CD8-positive, alpha-beta memory T cell (primary cell): ENCODE results near the gene IRF2. TPM values are rescaled to one million over a fixed set of nuclear protein-coding genes. Genes with fewer than 3 reads are reported as not detected.
"Not testable (repeated sequence)": the region's sequence is repeated elsewhere in the genome, so short reads cannot be mapped to it uniquely, and the experiment has no call there.

Experiments used
- CTCF ChIA-PET: fragments of 350-600 bp; sonication (Branson Sonifier 250); formaldehyde crosslinking; loops from one replicate; lab custom pipeline; 2021; ENCODE audit warnings: antibody characterized with exemption; lab: Charles Lee
- POLR2A ChIA-PET: fragments of 350-600 bp; sonication (Branson Sonifier 250); formaldehyde crosslinking; loops from one replicate; lab custom pipeline; 2021; ENCODE audit warnings: antibody characterized with exemption; lab: Charles Lee
- DNase-seq, 5 donors: peaks; one replicate each; pipeline versions ENCODE4 v3.0.0 to v3.0.0-alpha.2; 2020 to 2022; ENCODE audit warnings: mixed read lengths in 1 of 5
- H3K27ac ChIP-seq: one replicate; pipeline ENCODE4 v1.7.0; 2013; ENCODE audit warnings: low read depth, mild to moderate bottlenecking, low read length, moderate library complexity
- H3K27me3 ChIP-seq: 2 replicates; pipeline ENCODE4 v1.7.0; 2013; ENCODE audit warnings: low read length, mild to moderate bottlenecking; ENCODE audit not compliant: insufficient read depth, poor library complexity, severe bottlenecking
- H3K36me3 ChIP-seq: 2 replicates; pipeline ENCODE4 v1.7.0; 2013; ENCODE audit warnings: mild to moderate bottlenecking, low read length, moderate library complexity; ENCODE audit not compliant: insufficient read depth
- H3K4me1 ChIP-seq: 2 replicates; pipeline ENCODE4 v1.7.0; 2013; ENCODE audit warnings: mild to moderate bottlenecking, low read length, moderate library complexity; ENCODE audit not compliant: insufficient read depth
- H3K4me3 ChIP-seq: 2 replicates; pipeline ENCODE4 v1.7.0; 2013; ENCODE audit warnings: mild to moderate bottlenecking, low read length
- H3K9me3 ChIP-seq: 2 replicates; pipeline ENCODE4 v1.7.0; 2013; ENCODE audit warnings: mild to moderate bottlenecking, low read length
- H3K27ac Mint-ChIP-seq, 8 donors: one replicate each; pipeline ENCODE4 v1.8.0; 2020 to 2021; ENCODE audit warnings: mixed read lengths in 8 of 8, mild to moderate bottlenecking in 6 of 8, inconsistent platforms in 3 of 8, moderate library complexity in 3 of 8
- H3K27me3 Mint-ChIP-seq, 2 donors: one replicate each; pipeline ENCODE4 v1.8.0; 2020 to 2021; ENCODE audit warnings: mixed read lengths in 2 of 2, mild to moderate bottlenecking in 1 of 2, moderate library complexity in 1 of 2
- H3K36me3 Mint-ChIP-seq, 3 donors: one replicate each; pipeline ENCODE4 v1.8.0; 2020 to 2021; ENCODE audit warnings: mixed read lengths in 3 of 3, inconsistent platforms in 1 of 3, mild to moderate bottlenecking in 1 of 3
- H3K4me1 Mint-ChIP-seq, 3 donors: one replicate each; pipeline ENCODE4 v1.8.0; 2020 to 2021; ENCODE audit warnings: mixed read lengths in 3 of 3, inconsistent platforms in 1 of 3, mild to moderate bottlenecking in 1 of 3
- H3K4me3 Mint-ChIP-seq, 7 donors: one replicate each; pipeline ENCODE4 v1.8.0; 2020 to 2021; ENCODE audit warnings: mixed read lengths in 7 of 7, mild to moderate bottlenecking in 6 of 7, moderate library complexity in 4 of 7, inconsistent platforms in 2 of 7
- H3K9me3 Mint-ChIP-seq, 5 donors: one replicate each; pipeline ENCODE4 v1.8.0; 2020 to 2022; ENCODE audit warnings: mixed read lengths in 5 of 5, mild to moderate bottlenecking in 3 of 5, moderate library complexity in 2 of 5, inconsistent platforms in 1 of 5
- polyA plus RNA-seq: library from polyadenylated mRNA; unstranded; fragments of 300-500 nt; fragmentation: Illumina TruSeq; gene quantifications from one replicate; pipeline ENCODE4 v1.2.3, GENCODE V29; 2021
- total RNA-seq, 2 experiments: library from RNA; stranded (reverse); gene quantifications; one replicate each; pipeline ENCODE4 v1.2.3, GENCODE V29; 2021

Gene IRF2
- total and polyA plus RNA-seq, 3 experiments from 2014 or later, result 44.1 to 79.3 (median 44.3) TPM

DNA sequence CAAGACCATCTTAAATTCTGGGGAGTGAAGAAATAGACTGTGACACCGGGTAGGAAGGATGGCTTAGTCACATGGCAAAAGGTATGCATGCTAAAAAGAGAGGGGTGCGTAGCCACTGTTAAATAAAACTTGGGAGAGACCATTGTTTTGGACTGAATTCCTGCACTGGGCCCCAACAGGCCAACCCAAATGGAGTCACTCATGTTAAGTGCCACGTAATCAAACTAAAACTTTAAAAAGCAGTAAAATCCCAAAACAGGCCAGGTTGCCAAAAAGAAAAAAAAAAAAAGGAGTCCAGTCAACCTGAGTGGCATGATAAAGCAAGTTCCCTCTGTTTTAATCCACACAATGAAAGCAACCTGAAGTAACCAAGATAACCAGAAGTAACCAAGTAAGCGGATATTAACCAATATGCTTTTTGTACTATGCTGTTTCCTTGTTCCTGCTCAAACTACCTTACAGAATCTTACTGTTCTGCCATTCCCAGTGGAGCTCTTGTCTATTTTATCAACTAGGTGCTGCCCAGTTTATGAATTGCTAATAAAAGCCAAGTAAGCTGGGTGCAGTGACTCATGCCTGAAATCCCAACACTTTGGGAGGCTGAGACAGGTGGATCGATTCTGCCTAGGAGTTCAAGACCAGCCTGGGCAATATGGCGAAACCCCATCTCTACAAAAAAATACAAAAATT, 132.0 kb downstream of the IRF2 start:
- DNase-seq, result no peak
- H3K4me3 ChIP-seq, result no peak overlapping the region
- H3K4me1 Mint-ChIP-seq, result peaks cover 18 to 23% (median 18%) of the 10 kb centered on the region in 3 donors
- H3K27ac ChIP-seq, result no peak overlapping the region
- peaks cover 0 to 15% (median 0%) of the 10 kb centered on the region in 3 donors for H3K36me3 Mint-ChIP-seq
- no peaks in the 10 kb centered on the region for H3K9me3 ChIP-seq
- no peak overlapping the region for H3K27ac Mint-ChIP-seq
- ChIA-PET POLR2A (no interaction called here), CTCF (interaction anchor here (1.0 kb wide), 1 partner anchor 78 kb away, joined by 3 read pairs; no protein-coding TSS in a partner anchor)
- no peaks in the 10 kb centered on the region for H3K4me1 ChIP-seq
- H3K9me3 Mint-ChIP-seq, result peaks cover 0 to 12% (median 8%) of the 10 kb centered on the region in 5 donors
- peak overlapping the region in 2 of 7 donors; percentile 15 to 80 for H3K4me3 Mint-ChIP-seq
- peaks cover 0 to 4% of the 10 kb centered on the region in 2 donors for H3K27me3 Mint-ChIP-seq
- no peaks in the 10 kb centered on the region for H3K36me3 ChIP-seq
- H3K27me3 ChIP-seq, result no peaks in the 10 kb centered on the region

DNA sequence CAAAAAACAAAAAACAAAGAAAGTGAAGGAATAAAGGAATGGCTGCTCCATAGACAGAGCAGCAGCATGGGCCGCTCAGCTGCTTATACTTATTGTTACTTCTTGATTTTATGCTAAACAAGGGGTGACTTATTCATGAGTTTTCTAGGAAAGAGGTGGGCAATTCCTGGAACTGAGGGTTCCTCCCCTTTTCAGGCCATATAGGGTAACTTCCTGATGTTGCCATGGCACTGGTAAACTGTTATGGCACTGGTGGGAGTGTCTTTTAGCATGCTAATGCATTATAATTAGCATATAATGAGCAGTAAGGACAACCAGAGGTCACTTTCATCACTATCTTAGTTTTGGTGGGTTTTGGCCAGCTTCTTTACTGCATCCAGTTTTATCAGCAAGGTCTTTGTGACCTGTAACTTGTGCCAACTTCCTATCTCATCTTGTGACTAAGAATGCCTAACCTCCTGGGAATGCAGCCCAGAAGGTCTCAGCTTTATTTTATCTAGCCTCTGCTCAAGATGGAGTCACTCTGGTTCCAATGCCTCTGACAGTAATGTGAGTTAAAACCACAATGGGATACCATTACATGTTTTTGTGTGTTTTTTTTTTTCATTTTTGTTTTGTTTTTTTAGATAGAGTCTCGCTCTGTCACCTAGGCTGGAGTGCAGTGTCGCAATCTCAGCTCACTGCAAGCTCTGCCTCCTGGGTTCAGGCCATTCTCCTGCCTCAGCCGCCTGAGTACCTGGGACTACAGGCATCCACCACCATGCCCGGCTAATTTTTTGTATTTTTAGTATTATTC, 134.8 kb downstream of the IRF2 start:
- H3K4me3 Mint-ChIP-seq, H3K4me3 ChIP-seq, DNase-seq, H3K36me3 ChIP-seq, H3K9me3 ChIP-seq, H3K27ac Mint-ChIP-seq, H3K27me3 ChIP-seq, H3K27ac ChIP-seq, H3K27me3 Mint-ChIP-seq, H3K4me1 ChIP-seq, POLR2A ChIA-PET: not testable (repeated sequence)
- Mint-ChIP-seq H3K36me3 (peaks cover 0 to 25% (median 0%) of the 10 kb centered on the region in 3 donors), H3K4me1 (peaks cover 15 to 23% (median 23%) of the 10 kb centered on the region in 3 donors), H3K9me3 (peaks cover 3 to 16% (median 14%) of the 10 kb centered on the region in 5 donors)
- CTCF ChIA-PET, result interaction anchor here (1.6 kb wide), 1 partner anchor 79 kb away, joined by 3 read pairs; no protein-coding TSS in a partner anchor

DNA sequence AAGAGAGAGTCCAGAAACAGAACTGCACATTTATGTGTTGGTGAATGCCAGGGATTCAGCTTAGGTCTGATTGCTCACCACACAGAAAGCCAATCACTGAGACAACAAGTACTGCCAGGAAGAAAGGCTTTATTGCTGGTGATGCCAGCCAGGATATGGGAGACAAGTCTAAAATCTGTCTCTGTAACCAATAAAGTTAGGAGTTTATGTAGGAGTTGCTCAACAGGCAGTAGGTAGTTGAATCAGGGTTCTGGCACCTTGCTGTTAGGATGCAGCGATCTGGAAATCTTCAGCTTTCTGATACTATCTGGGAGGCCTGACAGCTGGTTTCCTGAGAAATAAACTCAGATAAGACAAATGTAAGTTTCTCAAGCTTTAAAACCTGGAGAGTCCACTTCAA, 136.4 kb downstream of the IRF2 start:
- Histone ChIP-seq H3K27ac (no peak overlapping the region), H3K4me3 (no peak overlapping the region), H3K36me3 (no peaks in the 10 kb centered on the region), H3K4me1 (no peaks in the 10 kb centered on the region), H3K9me3 (no peaks in the 10 kb centered on the region), H3K27me3 (no peaks in the 10 kb centered on the region)
- ChIA-PET CTCF (interaction anchor here (1.2 kb wide), 1 partner anchor 74 kb away, joined by 3 read pairs; no protein-coding TSS in a partner anchor), POLR2A (interaction anchor here (0.7 kb wide), 1 partner anchor 365 kb away, joined by 4 read pairs; no protein-coding TSS in a partner anchor)
- H3K9me3 Mint-ChIP-seq, result peaks cover 3 to 16% (median 14%) of the 10 kb centered on the region in 5 donors
- no peak overlapping the region for H3K4me3 Mint-ChIP-seq
- peaks cover 0 to 1% of the 10 kb centered on the region in 2 donors for H3K27me3 Mint-ChIP-seq
- no peak for DNase-seq
- H3K4me1 Mint-ChIP-seq, result peaks cover 5 to 9% (median 7%) of the 10 kb centered on the region in 3 donors
- H3K36me3 Mint-ChIP-seq, result peaks cover 0 to 25% (median 0%) of the 10 kb centered on the region in 3 donors
- H3K27ac Mint-ChIP-seq, result no peak overlapping the region

Other genes starting within 250 kb of the IRF2 start
- gene CASP3, start 174.9 kb upstream of the IRF2 start, total RNA-seq, result 10 to 100 TPM; 75.1 to 77.1 TPM
- gene CASP3, start 174.9 kb upstream of the IRF2 start, polyA plus RNA-seq, result 7.1 TPM
- gene PRIMPOL, start 175.2 kb upstream of the IRF2 start, total RNA-seq, result 10 to 100 TPM; 19.0 to 20.2 TPM
- gene PRIMPOL, start 175.2 kb upstream of the IRF2 start, polyA plus RNA-seq, result 13.8 TPM